HepG2 (cell line): Measurements from ENCODE around the gene CARMIL3. TPM values are rescaled to one million over a fixed set of nuclear protein-coding genes. Genes with fewer than 3 reads are reported as not detected.
A peak's percentile ranks its signal among the peaks of the same experiment; 100 is the strongest.

Source experiments
- CREB3 ChIP-seq: sonication (generic); formaldehyde crosslinking; IDR thresholded peaks from 2 replicates; pipeline ENCODE4 v1.5.0; 2020; ENCODE audit warnings: missing genetic modification reagents
- DNMT3B ChIP-seq: conservative IDR thresholded peaks from 2 replicates; pipeline ENCODE4 v1.6.1; 2016; ENCODE audit warnings: missing biosample characterization, control low read depth
- ELK4 ChIP-seq: sonication (generic); formaldehyde crosslinking; IDR thresholded peaks from 2 replicates; pipeline ENCODE4 v1.9.0; 2021; ENCODE audit warnings: missing genetic modification reagents, borderline replicate concordance
- EP300 ChIP-seq, 3 experiments: sonication (generic) in 1 of 3; formaldehyde crosslinking in 1 of 3; IDR thresholded peaks; 2 replicates each; pipeline versions ENCODE4 v1.5.1 to v1.6.1; 2011 to 2020; ENCODE audit warnings: low read depth in 2 of 3, low read length in 2 of 3, borderline replicate concordance in 1 of 3, improper control_type of control experiment in 1 of 3, mild to moderate bottlenecking in 1 of 3, missing genetic modification reagents in 1 of 3, moderate library complexity in 1 of 3
- ERF ChIP-seq: IDR thresholded peaks from 2 replicates; pipeline ENCODE4 v1.6.1; 2018; ENCODE audit warnings: missing biosample characterization, missing genetic modification reagents
- FOXA1 ChIP-seq, 2 experiments: fragments of 450-650 bp in 1 of 2; sonication (generic) in 1 of 2; formaldehyde crosslinking in 1 of 2; IDR thresholded peaks; 2 replicates each; pipeline versions ENCODE4 v1.4.0 to v1.6.1; 2016 to 2020; ENCODE audit warnings: missing genetic modification reagents in 1 of 2
- GATAD2A ChIP-seq: IDR thresholded peaks from 2 replicates; pipeline ENCODE4 v1.6.1; 2016
- HES4 ChIP-seq: sonication (generic); formaldehyde crosslinking; IDR thresholded peaks from 2 replicates; pipeline ENCODE4 v1.9.0; 2021; ENCODE audit warnings: mild to moderate bottlenecking, missing genetic modification reagents, borderline replicate concordance
- HNRNPL ChIP-seq: fragments of 200-400 bp; formaldehyde crosslinking; IDR thresholded peaks from 2 replicates; pipeline ENCODE4 v1.6.1; 2017; ENCODE audit warnings: mild to moderate bottlenecking, low read depth, low read length
- MLLT10 ChIP-seq: sonication (generic); formaldehyde crosslinking; IDR thresholded peaks from 2 replicates; pipeline ENCODE4 v1.4.0; 2020; ENCODE audit warnings: missing genetic modification reagents
- NCOA5 ChIP-seq: sonication (generic); formaldehyde crosslinking; IDR thresholded peaks from 2 replicates; pipeline ENCODE4 v1.4.0; 2020; ENCODE audit warnings: missing genetic modification reagents
- SATB2 ChIP-seq: sonication (generic); formaldehyde crosslinking; IDR thresholded peaks from 2 replicates; pipeline ENCODE4 v1.5.0; 2020; ENCODE audit warnings: missing genetic modification reagents
- SKIL ChIP-seq: sonication (generic); formaldehyde crosslinking; IDR thresholded peaks from 2 replicates; pipeline ENCODE4 v1.8.0; 2022; ENCODE audit warnings: missing genetic modification reagents, mild to moderate bottlenecking, moderate library complexity, borderline replicate concordance
- TRAFD1 ChIP-seq: sonication (generic); formaldehyde crosslinking; IDR thresholded peaks from 2 replicates; pipeline ENCODE4 v1.5.1; 2020; ENCODE audit warnings: missing genetic modification reagents, mild to moderate bottlenecking, borderline replicate concordance
- ZBTB7A ChIP-seq: sonication (generic); formaldehyde crosslinking; IDR thresholded peaks from 2 replicates; pipeline ENCODE4 v1.8.0; 2022; ENCODE audit warnings: mild to moderate bottlenecking, missing genetic modification reagents
- ZBTB7B ChIP-seq: sonication (generic); formaldehyde crosslinking; IDR thresholded peaks from 2 replicates; pipeline ENCODE4 v1.4.0; 2020; ENCODE audit warnings: missing genetic modification reagents
- ZFYVE20 ChIP-seq: sonication (generic); formaldehyde crosslinking; IDR thresholded peaks from 2 replicates; pipeline ENCODE4 v1.8.0; 2023; ENCODE audit warnings: low read depth, mild to moderate bottlenecking, moderate library complexity, missing genetic modification reagents, borderline replicate concordance
- ZIK1 ChIP-seq: sonication (generic); formaldehyde crosslinking; IDR thresholded peaks from 2 replicates; pipeline ENCODE4 v1.5.0; 2020; ENCODE audit warnings: mild to moderate bottlenecking, low read depth, missing genetic modification reagents, borderline replicate concordance
- ZNF224 ChIP-seq: sonication (generic); formaldehyde crosslinking; IDR thresholded peaks from 2 replicates; pipeline ENCODE4 v1.5.0; 2020; ENCODE audit warnings: mild to moderate bottlenecking, missing genetic modification reagents
- ZNF614 ChIP-seq: IDR thresholded peaks from 2 replicates; pipeline ENCODE4 v1.6.1; 2018; ENCODE audit warnings: missing biosample characterization, missing genetic modification reagents, inconsistent platforms, borderline replicate concordance
- ZNF772 ChIP-seq: sonication (generic); formaldehyde crosslinking; IDR thresholded peaks from 2 replicates; pipeline ENCODE4 v1.5.0; 2020; ENCODE audit warnings: mild to moderate bottlenecking, missing genetic modification reagents
- polyA plus RNA-seq, 8 experiments: library from polyadenylated mRNA; depleted of rRNA in 3 of 8; stranded (reverse) in 7 of 8; unstranded in 1 of 8; fragments of >200 nt; fragmentation: Illumina TruSeq in 4 of 8; extraction: Trizol in 4 of 8; gene quantifications; 2 replicates each; pipeline versions ENCODE4 v1.2.1 to v1.2.3, GENCODE V29; 2011 to 2016; ENCODE audit warnings: low read depth in 4 of 8, missing spikeins in 1 of 8, mixed read lengths in 1 of 8; ENCODE audit not compliant: insufficient read depth in 1 of 8
- total RNA-seq, 5 experiments: library from RNA; depleted of rRNA; stranded (reverse); fragments of >200 nt; fragmentation: Illumina TruSeq; extraction: Trizol; gene quantifications; 2 replicates each; pipeline ENCODE4 v1.2.3, GENCODE V29; 2016; ENCODE audit warnings: low read depth in 1 of 5

CARMIL3 gene
- total and polyA plus RNA-seq, 2 of the 13 experiments (the other 11 are each of a cell fraction or from before 2014, with no cell fraction given), result 0.27 to 0.55 TPM

- TF ChIP-seq ZNF614 (CRISPR knock-in tag) (no peak), SATB2 (no peak; the same call in 1 of the 2 replicates), ZNF772 (CRISPR knock-in tag) (peak; percentile 10; the same call in 1 of the 2 replicates), ELK4 (no peak), ZBTB7B (CRISPR knock-in tag) (peak; percentile 42; the same call in 1 of the 2 replicates), CREB3 (CRISPR knock-in tag) (peak; percentile 91), HES4 (CRISPR knock-in tag) (peak; percentile 68; the same call in 1 of the 2 replicates), ZIK1 (CRISPR knock-in tag) (peak; percentile 97), ZFYVE20 (CRISPR knock-in tag) (no peak), MLLT10 (no peak), TRAFD1 (CRISPR knock-in tag) (no peak), FOXA1 (IDR thresholded peaks at IDR 0.05) (no peak), FOXA1 (CRISPR knock-in tag; IDR thresholded peaks at IDR 0.05) (no peak), GATAD2A (no peak), HNRNPL (0 out of 2 replicates have a peak, but pooled peaks have one; percentile 65), EP300 (IDR thresholded peaks at IDR 0.05; ENCODE audit: low read depth in 2 of 2, low read length in 2 of 2) (no peak), EP300 (CRISPR knock-in tag; IDR thresholded peaks at IDR 0.05; ENCODE audit: borderline replicate concordance) (0 out of 2 replicates have a peak, but pooled peaks have one; percentile 32), SKIL (CRISPR knock-in tag) (no peak), DNMT3B (CRISPR knock-in tag) (no peak), ZBTB7A (CRISPR knock-in tag) (no peak), ERF (CRISPR knock-in tag) (0 out of 2 replicates have a peak, but pooled peaks have one; percentile 52), ZNF224 (CRISPR knock-in tag) (peak; percentile 80; the same call in 1 of the 2 replicates), NCOA5 (CRISPR knock-in tag) (no peak)
Observed at GRCh38 chr14:24080888-24081738, 29.3 kb downstream of the CARMIL3 start (continued).
